ENCODE data around the gene EGFL7. TPM values are rescaled to one million over a fixed set of nuclear protein-coding genes. Genes with fewer than 3 reads are reported as not detected.

EGFL7 gene
- total and polyA plus RNA-seq, 4 donors = 32.1 to 39.7 (median 36.5) TPM

DNA sequence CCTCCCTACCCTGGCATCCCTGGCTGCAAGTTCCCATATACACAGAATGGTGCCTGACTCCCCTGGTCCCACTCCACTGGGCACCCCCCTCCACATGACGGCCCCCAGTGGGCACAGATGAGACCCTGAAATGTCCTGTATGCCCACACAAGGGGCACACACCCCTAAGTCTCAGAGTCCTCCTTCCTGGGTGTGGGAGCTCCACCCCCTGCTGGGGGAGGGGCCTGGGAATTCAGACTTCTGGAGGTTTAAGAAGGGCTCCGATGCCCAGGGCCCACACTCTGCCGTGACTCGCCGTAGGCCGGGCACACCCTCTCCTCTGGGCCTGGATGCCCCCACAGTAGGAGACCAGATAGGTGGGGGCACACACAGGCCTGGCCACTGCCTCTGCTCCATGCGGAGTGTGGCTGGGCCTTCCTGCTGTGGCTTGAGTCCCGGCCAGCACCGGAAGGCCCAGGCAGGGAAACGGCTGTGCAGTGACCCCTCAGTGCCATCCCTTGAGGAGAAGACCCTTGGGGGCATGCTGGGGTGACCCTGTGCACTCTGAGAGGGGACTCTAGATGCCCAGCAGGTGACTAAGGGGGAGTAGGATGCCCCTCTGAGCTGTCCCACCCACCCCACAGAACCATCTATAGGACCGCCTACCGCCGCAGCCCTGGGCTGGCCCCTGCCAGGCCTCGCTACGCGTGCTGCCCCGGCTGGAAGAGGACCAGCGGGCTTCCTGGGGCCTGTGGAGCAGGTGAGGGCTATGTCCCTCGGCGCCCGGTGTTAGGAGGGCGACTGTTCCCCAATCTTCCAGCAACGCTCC lies 6.5 kb downstream of the EGFL7 start (continued):
- TF ChIP-seq, protein P1, sequence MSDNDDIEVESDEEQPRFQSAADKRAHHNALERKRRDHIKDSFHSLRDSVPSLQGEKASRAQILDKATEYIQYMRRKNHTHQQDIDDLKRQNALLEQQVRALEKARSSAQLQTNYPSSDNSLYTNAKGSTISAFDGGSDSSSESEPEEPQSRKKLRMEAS (IDR thresholded peaks at IDR 0.05) = no peak
- TF ChIP-seq RAD21 (IDR thresholded peaks at IDR 0.05) (no peak), TAF1 (conservative IDR thresholded peaks at IDR 0.05) (no peak), YY1 (IDR thresholded peaks at IDR 0.05) (no peak), ZBTB33 (IDR thresholded peaks at IDR 0.05) (no peak), JUND (IDR thresholded peaks at IDR 0.05) (no peak)

- TF ChIP-seq NR2F2 (IDR thresholded peaks at IDR 0.05) (no peak), TAF1 (conservative IDR thresholded peaks at IDR 0.05) (no peak), CTCF (IDR thresholded peaks at IDR 0.05; ENCODE audit: low read depth, low read length, missing input control) (no peak), FOXA1 (IDR thresholded peaks at IDR 0.05) (no peak), YY1 (IDR thresholded peaks at IDR 0.05) (no peak), REST (IDR thresholded peaks at IDR 0.05) (no peak), HNF4A (conservative IDR thresholded peaks at IDR 0.05) (no peak), EGR1 (IDR thresholded peaks at IDR 0.05; ENCODE audit: low read depth in 2 of 2) (no peak)
- TF ChIP-seq, protein P1 (IDR thresholded peaks at IDR 0.05) = no peak
- H3K36me3 ChIP-seq (ENCODE audit: control insufficient read depth in 4 of 4, insufficient read depth in 3 of 4, low read depth in 1 of 4, low read length in 3 of 4) = peaks cover 0 to 14% (median 0%) of the 10 kb centered on the region in 4 donors
- no peak for DNase-seq (ENCODE audit: low spot score)
Observed at GRCh38 chr9:136669791-136670464, 7.2 kb downstream of the EGFL7 start.

More at GRCh38 chr9:136669791-136670464, 7.2 kb downstream of the EGFL7 start:
- Histone ChIP-seq H3K27ac (ENCODE audit: low read depth in 1 of 2, low read length in 2 of 2) (no peak overlapping the region), H3K9me3 (ENCODE audit: control insufficient read depth in 4 of 4, low read length in 3 of 4) (no peaks in the 10 kb centered on the region), H3K9ac (ENCODE audit: low read depth in 1 of 2, low read length in 2 of 2) (no peak overlapping the region), H3K4me3 (ENCODE audit: low read depth in 1 of 3, low read length in 3 of 3) (no peak overlapping the region), H3K4me1 (ENCODE audit: control insufficient read depth in 4 of 4, insufficient read depth in 4 of 4, low read length in 3 of 4) (peaks cover 30 to 49% (median 40%) of the 10 kb centered on the region in 4 donors), H3K27me3 (ENCODE audit: control insufficient read depth in 4 of 4, insufficient read depth in 4 of 4, low read length in 3 of 4) (no peaks in the 10 kb centered on the region)
- WGBS = 56% methylated on average over 23 of the region's 23 CpGs
